Duodenal mucosa (tissue), 2 donors: ENCODE measurements around the gene CIB1.
A peak's percentile ranks its signal among the peaks of the same experiment; 100 is the strongest.
"Not testable (repeated sequence)": the region's sequence is repeated elsewhere in the genome, so short reads cannot be mapped to it uniquely, and the experiment has no call there.

Source experiments
- H3K27ac ChIP-seq: one replicate; pipeline ENCODE4 v1.7.0; 2013; ENCODE audit warnings: low read depth, low read length
- H3K27me3 ChIP-seq, 2 donors: one replicate each; pipeline ENCODE4 v1.7.0; 2013; ENCODE audit warnings: low read length in 2 of 2, control low read depth in 1 of 2; ENCODE audit not compliant: insufficient read depth in 2 of 2, control insufficient read depth in 1 of 2
- H3K36me3 ChIP-seq, 2 donors: one replicate each; pipeline ENCODE4 v1.7.0; 2013; ENCODE audit warnings: low read length in 2 of 2, control low read depth in 1 of 2; ENCODE audit not compliant: insufficient read depth in 2 of 2, control insufficient read depth in 1 of 2
- H3K4me1 ChIP-seq, 2 donors: one replicate each; pipeline ENCODE4 v1.7.0; 2013; ENCODE audit warnings: low read length in 2 of 2, control low read depth in 1 of 2; ENCODE audit not compliant: insufficient read depth in 2 of 2, control insufficient read depth in 1 of 2
- H3K4me3 ChIP-seq, 2 donors: one replicate each; pipeline ENCODE4 v1.7.0; 2013; ENCODE audit warnings: low read length in 2 of 2, low read depth in 1 of 2
- H3K9ac ChIP-seq, 2 donors: one replicate each; pipeline ENCODE4 v1.7.0; 2013; ENCODE audit warnings: low read length in 2 of 2, low read depth in 1 of 2
- H3K9me3 ChIP-seq, 2 donors: one replicate each; pipeline ENCODE4 v1.7.0; 2013; ENCODE audit warnings: low read length in 2 of 2, control low read depth in 1 of 2; ENCODE audit not compliant: control insufficient read depth in 1 of 2

Gene CIB1

DNA sequence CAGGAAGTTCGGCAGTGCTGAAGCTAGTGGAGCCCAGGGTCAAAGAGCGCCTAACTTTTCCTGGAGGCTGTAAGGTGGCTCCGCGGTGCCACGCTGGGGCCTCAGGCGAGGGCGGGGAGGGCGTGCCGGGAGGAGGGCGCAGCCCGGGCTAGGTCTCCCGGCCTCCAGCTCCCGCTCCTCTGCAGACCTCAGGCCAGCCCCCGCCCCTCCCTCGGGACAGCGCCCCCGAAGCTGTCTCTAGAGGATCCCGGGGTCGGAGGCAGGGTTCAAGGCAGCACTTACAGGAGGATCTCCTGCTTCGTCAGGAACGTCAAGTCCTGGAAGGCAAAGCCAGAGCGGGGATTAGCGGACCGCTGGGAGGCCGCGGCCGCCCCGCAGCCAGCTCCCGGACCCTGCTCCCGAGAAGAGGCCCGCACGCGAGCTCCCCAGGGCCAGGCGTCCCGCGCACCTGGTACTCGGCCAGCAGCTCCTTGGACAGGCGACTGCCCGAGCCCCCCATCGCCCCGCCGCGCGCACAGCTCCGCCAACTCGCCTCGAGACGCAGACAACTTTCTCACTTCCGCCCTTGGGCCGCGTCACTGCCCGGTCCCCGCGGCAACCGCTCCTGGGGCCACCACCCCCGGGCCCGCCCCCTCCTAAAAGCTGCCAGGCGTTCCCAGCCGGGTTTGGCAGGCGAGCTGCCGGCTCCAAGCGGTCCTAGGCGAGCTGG is at the start of gene CIB1:
Gene CIB1, minus strand, starts transcription at position 555 of the 709 bp plus-strand sequence. Its CDS starts 56 bp downstream, at position 499.
- H3K4me1 ChIP-seq = peaks cover 41 to 51% of the 10 kb centered on the region in 2 donors
- H3K36me3 ChIP-seq = peaks cover 23 to 48% of the 10 kb centered on the region in 2 donors
- H3K4me3 ChIP-seq = peak within 1 kb of the TSS; percentile 88 to 90
- H3K27me3 ChIP-seq = no peaks in the 10 kb centered on the region
- no peaks in the 10 kb centered on the region for H3K9me3 ChIP-seq
- peak within 1 kb of the TSS; percentile 96 for H3K27ac ChIP-seq
- H3K9ac ChIP-seq = peak within 1 kb of the TSS; percentile 86 to 95

DNA sequence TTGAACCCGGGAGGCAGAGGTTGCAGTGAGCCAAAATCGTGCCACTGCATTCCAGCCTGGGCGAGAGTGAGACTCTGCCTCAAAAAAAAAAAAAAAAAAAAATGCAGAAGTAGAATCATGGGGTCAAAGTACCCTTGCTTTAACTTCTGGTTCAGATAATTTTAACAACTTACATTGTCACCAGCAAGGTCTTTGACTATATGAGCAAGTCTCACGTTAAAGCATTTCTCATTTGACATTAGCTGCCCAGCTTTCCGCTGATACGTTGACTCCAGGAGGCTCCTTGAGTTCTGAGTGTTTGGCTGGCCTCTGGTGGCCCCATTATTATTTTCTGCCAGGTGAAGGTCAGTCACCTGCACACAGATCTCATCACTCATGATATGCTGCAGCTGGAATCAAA is 47.9 kb upstream of the CIB1 start:
- H3K27me3 ChIP-seq, H3K9ac ChIP-seq, H3K4me3 ChIP-seq, H3K27ac ChIP-seq, H3K36me3 ChIP-seq, H3K9me3 ChIP-seq, H3K4me1 ChIP-seq: not testable (repeated sequence)

DNA sequence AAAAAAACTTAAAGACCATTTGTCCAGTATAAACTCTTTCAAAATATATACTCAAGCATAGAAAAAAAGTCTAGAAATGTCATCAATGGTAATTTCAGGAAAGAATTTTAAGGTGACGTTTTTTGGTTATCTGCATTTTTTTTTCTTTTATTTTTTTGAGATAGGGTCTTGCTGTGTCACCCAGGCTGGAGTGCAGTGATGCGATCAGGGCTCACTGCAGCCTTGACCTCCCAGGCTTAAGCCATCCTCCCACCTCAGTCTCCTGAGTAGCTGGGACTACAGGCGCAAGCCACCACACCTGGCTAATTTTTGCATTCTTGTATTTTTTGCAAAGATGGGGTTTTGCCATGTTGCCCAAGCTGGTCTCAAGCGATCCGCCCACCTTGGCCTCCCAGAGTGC is 47.0 kb upstream of the CIB1 start:
- not testable (repeated sequence) for H3K4me3 ChIP-seq

DNA sequence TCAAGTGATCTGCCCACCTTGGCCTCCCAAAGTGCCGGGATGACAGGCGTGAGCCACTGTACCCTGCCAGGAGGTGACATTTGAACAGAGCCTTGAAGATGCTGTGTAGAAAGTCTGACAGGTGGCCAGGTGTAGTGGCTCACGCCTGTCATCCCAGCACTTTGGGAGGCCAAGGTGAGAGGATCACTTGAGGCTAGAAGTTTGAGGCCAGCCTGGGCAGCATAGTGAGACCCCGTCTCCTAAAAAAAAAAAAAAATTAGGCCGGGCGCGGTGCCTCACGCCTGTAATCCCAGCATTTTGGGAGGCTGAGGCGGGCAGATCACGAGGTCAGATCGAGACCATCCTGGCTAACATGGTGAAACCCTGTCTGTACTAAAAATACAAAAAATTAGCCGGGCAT is 44.7 kb upstream of the CIB1 start:
- not testable (repeated sequence) for H3K4me1 ChIP-seq

More for the DNA sequence above, 47.0 kb upstream of the CIB1 start:
- H3K9ac ChIP-seq, H3K9me3 ChIP-seq, H3K27me3 ChIP-seq, H3K36me3 ChIP-seq, H3K4me1 ChIP-seq, H3K27ac ChIP-seq: not testable (repeated sequence)

DNA sequence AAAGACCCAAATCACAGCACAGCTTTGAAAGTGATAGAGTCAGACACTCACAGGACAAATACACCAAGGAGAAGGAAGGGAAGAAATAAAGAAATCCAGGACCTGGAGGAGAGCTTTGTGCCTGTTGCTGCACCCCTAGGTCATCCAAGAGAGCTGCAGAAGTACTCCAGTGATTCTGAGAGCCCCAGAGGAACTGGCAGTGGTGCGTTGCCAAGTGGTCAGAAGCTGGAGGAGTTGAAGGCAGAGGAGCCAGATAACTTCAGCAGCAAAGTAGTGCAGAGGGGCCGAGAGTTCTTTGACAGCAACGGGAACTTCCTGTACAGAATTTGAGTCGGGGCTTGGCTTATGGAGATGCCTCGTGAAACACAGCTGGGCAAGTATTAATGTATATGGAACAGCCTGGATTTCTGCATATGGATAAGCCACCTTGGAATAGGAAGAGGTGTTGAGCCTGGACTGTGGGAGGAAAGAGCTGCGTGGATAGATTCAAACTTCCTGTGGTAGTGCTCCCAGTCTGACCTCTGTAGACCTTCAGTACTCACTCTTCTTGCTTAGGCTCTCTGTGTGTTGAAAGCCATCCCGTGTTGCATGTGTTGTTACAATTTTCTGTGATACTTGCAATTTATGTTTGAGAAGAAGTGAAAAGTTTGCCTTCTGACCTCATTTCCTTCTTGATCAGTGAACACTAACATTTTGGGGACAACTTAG is 37.9 kb upstream of the CIB1 start:
- Histone ChIP-seq H3K4me1 (peaks cover 15 to 26% of the 10 kb centered on the region in 2 donors), H3K9ac (no peak overlapping the region), H3K27me3 (no peaks in the 10 kb centered on the region), H3K27ac (no peak overlapping the region), H3K4me3 (no peak overlapping the region), H3K36me3 (peaks cover 18 to 37% of the 10 kb centered on the region in 2 donors), H3K9me3 (no peaks in the 10 kb centered on the region)

More for the DNA sequence above, 44.7 kb upstream of the CIB1 start:
- not testable (repeated sequence) for H3K27ac ChIP-seq, H3K27me3 ChIP-seq, H3K4me3 ChIP-seq, H3K9me3 ChIP-seq, H3K36me3 ChIP-seq, H3K9ac ChIP-seq

DNA sequence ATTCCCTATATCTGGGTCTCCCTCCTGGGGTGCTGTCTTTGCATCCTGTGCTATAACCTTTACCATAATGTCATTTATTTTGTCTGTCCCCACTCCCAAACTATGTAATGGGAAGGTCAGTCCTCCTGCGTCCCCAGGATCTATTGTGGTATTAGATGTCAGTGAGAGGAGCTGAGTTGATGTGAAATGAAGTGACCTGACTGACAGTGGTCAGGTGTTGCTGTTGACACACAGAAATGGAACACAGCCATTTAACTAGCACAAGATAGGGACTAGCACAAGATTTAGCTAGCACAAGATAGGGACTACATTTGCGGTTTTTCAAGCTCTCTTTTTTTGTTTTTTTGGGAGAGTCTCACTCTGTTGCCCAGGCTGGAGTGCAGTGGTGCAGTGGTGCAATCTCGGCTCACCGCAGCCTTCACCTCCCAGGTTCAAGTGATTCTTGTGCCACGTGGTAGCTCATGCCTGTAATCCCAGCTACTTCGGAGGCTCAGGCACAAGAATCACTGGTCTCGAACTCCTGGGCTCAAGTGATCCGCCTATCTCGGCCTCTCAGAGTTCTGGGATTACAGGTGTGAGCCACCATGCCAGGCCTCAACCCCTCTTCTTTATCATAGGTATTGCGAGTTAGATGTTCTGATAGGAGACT is 36.9 kb upstream of the CIB1 start:
- H3K4me1 ChIP-seq = peaks cover 17 to 29% of the 10 kb centered on the region in 2 donors
- H3K4me3 ChIP-seq = no peak overlapping the region
- no peak overlapping the region for H3K9ac ChIP-seq
- H3K36me3 ChIP-seq = peaks cover 18 to 37% of the 10 kb centered on the region in 2 donors
- no peaks in the 10 kb centered on the region for H3K27me3 ChIP-seq
- no peaks in the 10 kb centered on the region for H3K9me3 ChIP-seq
- H3K27ac ChIP-seq = no peak overlapping the region

DNA sequence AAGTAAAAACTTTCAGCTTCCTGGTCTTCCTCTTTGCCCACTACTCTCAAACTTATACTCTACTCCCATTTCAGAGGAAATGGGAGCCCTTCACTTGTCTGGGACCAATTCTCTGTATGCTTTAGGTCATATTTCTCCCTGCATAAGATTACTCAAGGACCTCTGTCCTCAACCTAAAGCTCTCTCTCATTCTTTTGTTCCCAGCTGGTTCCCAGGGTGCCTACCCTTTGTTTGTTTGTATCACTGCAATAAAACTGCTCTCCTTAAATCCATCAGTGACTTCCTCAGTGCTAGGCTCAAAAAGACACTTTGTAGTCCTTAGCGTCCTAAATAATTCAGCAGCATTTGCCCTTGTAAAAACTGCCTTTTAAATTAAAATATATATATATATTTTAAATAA is 34.7 kb upstream of the CIB1 start:
- H3K4me1 ChIP-seq = peaks cover 34 to 40% of the 10 kb centered on the region in 2 donors
- H3K27me3 ChIP-seq = no peaks in the 10 kb centered on the region
- no peak overlapping the region for H3K27ac ChIP-seq
- H3K9me3 ChIP-seq = no peaks in the 10 kb centered on the region
- H3K36me3 ChIP-seq = peaks cover 18 to 34% of the 10 kb centered on the region in 2 donors
- H3K9ac ChIP-seq = no peak overlapping the region
- H3K4me3 ChIP-seq = peak overlapping the region; percentile 2 to 42

DNA sequence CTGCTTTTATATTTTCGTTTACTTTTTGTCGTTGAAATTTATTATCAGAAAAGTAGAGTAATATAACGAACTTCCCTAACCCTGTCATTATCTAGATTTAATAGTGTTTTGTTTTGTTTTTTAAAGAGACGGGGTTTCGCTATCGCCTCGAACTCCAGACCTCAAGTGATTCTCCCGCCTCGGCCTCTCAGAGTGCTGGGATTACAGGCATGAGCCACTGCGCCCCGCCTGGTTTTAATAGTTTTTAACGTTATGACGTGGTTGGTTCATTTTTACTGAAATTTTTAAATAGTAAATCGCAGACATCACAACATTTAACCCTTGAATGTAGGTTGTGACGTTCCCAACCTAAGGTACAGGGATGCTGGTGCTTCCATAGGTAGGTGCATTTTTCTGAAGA is 32.7 kb upstream of the CIB1 start:
- H3K4me3 ChIP-seq = peak overlapping the region; percentile 95
- H3K27me3 ChIP-seq = no peaks in the 10 kb centered on the region
- peak overlapping the region; percentile 93 to 97 for H3K9ac ChIP-seq
- H3K36me3 ChIP-seq = peaks cover 3 to 21% of the 10 kb centered on the region in 2 donors
- H3K27ac ChIP-seq = peak overlapping the region; percentile 95
- H3K9me3 ChIP-seq = no peaks in the 10 kb centered on the region
- peaks cover 44 to 52% of the 10 kb centered on the region in 2 donors for H3K4me1 ChIP-seq

DNA sequence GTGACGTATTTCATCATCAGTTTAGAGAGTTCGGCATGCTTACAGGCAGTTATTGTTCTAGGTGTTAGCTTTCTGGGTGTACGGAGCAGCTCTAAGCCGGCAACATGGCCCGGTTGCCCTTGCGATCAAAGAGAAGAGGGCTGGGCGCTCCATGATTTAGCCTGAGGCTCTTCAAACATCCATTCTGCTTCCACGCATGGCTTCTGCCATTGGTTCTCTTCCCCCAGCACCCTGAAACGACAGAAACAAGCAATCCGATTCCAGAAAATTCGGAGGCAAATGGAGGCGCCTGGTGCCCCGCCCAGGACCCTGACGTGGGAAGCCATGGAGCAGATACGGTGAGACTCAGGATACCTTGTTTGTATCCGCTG is 32.3 kb upstream of the CIB1 start:
- H3K27ac ChIP-seq = peak overlapping the region; percentile 95
- H3K9me3 ChIP-seq = no peaks in the 10 kb centered on the region
- no peaks in the 10 kb centered on the region for H3K27me3 ChIP-seq
- H3K36me3 ChIP-seq = peaks cover 0 to 16% of the 10 kb centered on the region in 2 donors
- H3K9ac ChIP-seq = peak overlapping the region; percentile 93 to 97
- peak overlapping the region; percentile 95 for H3K4me3 ChIP-seq
- H3K4me1 ChIP-seq = peaks cover 44 to 52% of the 10 kb centered on the region in 2 donors
